ENCODE results near the gene VIPR2. TPM values are rescaled to one million over a fixed set of nuclear protein-coding genes. Genes with fewer than 3 reads are reported as not detected.

VIPR2 gene
- total and polyA plus RNA-seq, 10 donors, result 0.41 to 1.4 (median 0.64) TPM

DNA sequence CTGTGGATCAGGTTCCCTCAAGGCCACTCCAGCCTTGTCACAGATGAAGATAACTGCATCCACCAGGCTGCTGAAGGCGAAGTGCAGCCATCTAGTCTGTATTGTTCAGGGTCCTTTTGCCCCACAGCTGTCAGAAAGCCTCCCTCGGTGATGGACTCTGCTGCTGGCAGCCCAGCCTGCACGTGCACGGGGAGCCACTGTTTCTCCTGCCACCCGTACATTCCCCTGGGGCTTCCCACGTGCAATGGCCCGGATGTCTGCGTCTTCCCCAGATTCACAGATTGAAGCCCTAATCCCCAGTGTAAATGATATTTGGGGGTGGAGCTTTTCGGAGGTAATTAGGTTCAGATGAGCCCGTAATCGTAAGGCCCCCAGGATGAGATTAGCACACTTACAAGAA is 46.6 kb upstream of the VIPR2 start:
- H3K27me3 ChIP-seq (replicated peaks in 1 of 7), result peaks cover 0 to 2% (median 0%) of the 10 kb centered on the region in 7 donors
- H3K9me3 ChIP-seq, result peaks cover 0 to 25% (median 19%) of the 10 kb centered on the region in 8 donors
- TF ChIP-seq POLR2AphosphoS5 (IDR thresholded peaks at IDR 0.05), result no peak
- no peak overlapping the region for H3K27ac ChIP-seq
- 71 to 87% (median 78%) methylated on average over 7 to 11 of the region's 11 CpGs for WGBS, 5 donors
- peaks cover 1 to 13% (median 7%) of the 10 kb centered on the region in 6 donors for H3K4me1 ChIP-seq
- no peak for DNase-seq
- no peaks in the 10 kb centered on the region for H3K36me3 ChIP-seq
- intact Hi-C loops (cut with DNase I; ENCODE audit: low total_unique reads), result no loop called here
- no peak overlapping the region for H3K4me3 ChIP-seq

DNA sequence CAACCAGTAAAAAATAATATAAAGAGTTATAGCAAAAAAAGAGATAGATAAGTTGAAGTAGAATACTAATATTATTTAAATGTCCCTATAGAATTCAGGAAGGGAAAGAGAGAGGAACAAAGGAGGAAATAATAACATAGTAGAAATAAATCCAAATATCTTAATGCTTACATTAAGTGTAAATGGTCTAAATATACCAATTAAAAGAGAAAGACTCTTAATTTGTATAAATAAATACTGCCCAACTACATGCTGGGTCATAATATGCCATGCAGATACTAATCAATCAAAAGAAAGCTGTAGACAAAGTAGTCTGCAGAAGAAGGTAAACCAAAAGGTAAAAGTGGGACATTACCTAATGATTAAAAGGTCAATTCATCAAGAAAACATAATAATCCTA is 43.3 kb upstream of the VIPR2 start:
- H3K27ac ChIP-seq, result no peak overlapping the region
- H3K4me1 ChIP-seq, result no peaks in the 10 kb centered on the region
- no peak overlapping the region for H3K4me3 ChIP-seq
- peaks cover 0 to 34% (median 23%) of the 10 kb centered on the region in 8 donors for H3K9me3 ChIP-seq
- H3K27me3 ChIP-seq (replicated peaks in 1 of 7), result peaks cover 0 to 9% (median 0%) of the 10 kb centered on the region in 7 donors
- intact Hi-C loops (cut with DNase I; ENCODE audit: low total_unique reads), result no loop called here
- DNase-seq, result no peak
- TF ChIP-seq POLR2AphosphoS5 (IDR thresholded peaks at IDR 0.05) (no peak), POLR2A (IDR thresholded peaks at IDR 0.05) (no peak)
- TF ChIP-seq, protein P1, sequence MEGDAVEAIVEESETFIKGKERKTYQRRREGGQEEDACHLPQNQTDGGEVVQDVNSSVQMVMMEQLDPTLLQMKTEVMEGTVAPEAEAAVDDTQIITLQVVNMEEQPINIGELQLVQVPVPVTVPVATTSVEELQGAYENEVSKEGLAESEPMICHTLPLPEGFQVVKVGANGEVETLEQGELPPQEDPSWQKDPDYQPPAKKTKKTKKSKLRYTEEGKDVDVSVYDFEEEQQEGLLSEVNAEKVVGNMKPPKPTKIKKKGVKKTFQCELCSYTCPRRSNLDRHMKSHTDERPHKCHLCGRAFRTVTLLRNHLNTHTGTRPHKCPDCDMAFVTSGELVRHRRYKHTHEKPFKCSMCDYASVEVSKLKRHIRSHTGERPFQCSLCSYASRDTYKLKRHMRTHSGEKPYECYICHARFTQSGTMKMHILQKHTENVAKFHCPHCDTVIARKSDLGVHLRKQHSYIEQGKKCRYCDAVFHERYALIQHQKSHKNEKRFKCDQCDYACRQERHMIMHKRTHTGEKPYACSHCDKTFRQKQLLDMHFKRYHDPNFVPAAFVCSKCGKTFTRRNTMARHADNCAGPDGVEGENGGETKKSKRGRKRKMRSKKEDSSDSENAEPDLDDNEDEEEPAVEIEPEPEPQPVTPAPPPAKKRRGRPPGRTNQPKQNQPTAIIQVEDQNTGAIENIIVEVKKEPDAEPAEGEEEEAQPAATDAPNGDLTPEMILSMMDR (IDR thresholded peaks at IDR 0.05 in 8 of 11, conservative IDR thresholded peaks at IDR 0.05 in 3 of 11), result no peak
- H3K36me3 ChIP-seq, result no peaks in the 10 kb centered on the region

- Histone ChIP-seq H3K27me3 (replicated peaks in 1 of 7) (no peaks in the 10 kb centered on the region), H3K4me3 (no peak overlapping the region), H3K27ac (no peak overlapping the region), H3K36me3 (no peaks in the 10 kb centered on the region), H3K4me1 (no peaks in the 10 kb centered on the region), H3K9me3 (peaks cover 0 to 27% (median 14%) of the 10 kb centered on the region in 8 donors)
- intact Hi-C loops (cut with DNase I; ENCODE audit: low total_unique reads), result no loop called here
- TF ChIP-seq POLR2A (IDR thresholded peaks at IDR 0.05), result no peak
- no peak for TF ChIP-seq POLR2AphosphoS5 (IDR thresholded peaks at IDR 0.05)
- TF ChIP-seq, protein P1 (IDR thresholded peaks at IDR 0.05 in 8 of 11, conservative IDR thresholded peaks at IDR 0.05 in 3 of 11), result no peak
- no peak for DNase-seq
- 85 to 98% (median 93%) methylated on average over 6 of the region's 6 CpGs for WGBS, 5 donors
Measured at GRCh38 chr7:159179241-159179640, 34.6 kb upstream of the VIPR2 start.

DNA sequence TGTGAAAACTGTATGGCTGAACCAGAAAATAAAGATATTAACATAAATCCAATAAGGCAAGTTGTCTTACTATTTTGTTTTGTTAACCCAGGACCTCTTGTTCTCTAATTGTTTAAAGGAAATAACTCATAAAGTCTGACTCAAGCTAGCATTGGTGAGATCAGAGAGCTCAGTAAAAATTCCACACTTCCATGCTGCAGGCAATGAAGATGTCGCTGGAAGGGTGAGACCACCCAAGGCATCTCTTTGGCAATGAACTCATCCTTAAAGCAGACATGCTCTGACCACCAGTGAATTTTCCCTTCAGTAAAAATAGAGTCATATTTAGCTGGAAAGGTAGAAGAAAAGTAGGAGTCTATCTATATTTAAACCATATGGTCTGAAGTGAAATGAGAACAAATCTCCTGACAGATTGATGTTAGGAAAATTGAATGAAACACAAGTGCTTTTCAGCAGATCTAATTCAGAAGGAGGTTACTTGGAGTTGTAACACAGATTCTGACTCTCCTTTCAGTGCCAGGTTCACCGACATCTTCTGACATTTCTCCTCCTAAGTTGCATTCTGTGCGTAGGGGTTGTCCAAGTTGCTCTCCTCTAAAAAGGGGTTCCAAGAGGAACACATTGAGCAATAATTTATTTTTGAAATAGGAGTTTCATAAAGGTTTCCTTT is 32.8 kb upstream of the VIPR2 start:
- H3K27me3 ChIP-seq (replicated peaks in 1 of 7), result no peaks in the 10 kb centered on the region
- H3K36me3 ChIP-seq, result no peaks in the 10 kb centered on the region
- no peak overlapping the region for H3K27ac ChIP-seq
- WGBS, 5 donors, result 74 to 88% (median 81%) methylated on average over 3 of the region's 3 CpGs
- TF ChIP-seq, protein P1 (IDR thresholded peaks at IDR 0.05 in 8 of 11, conservative IDR thresholded peaks at IDR 0.05 in 3 of 11), result no peak
- TF ChIP-seq POLR2A (IDR thresholded peaks at IDR 0.05) (no peak), POLR2AphosphoS5 (IDR thresholded peaks at IDR 0.05) (no peak)
- no peak overlapping the region for H3K4me3 ChIP-seq
- H3K4me1 ChIP-seq, result no peaks in the 10 kb centered on the region
- peaks cover 0 to 35% (median 19%) of the 10 kb centered on the region in 8 donors for H3K9me3 ChIP-seq
- DNase-seq, result no peak
- intact Hi-C loops (cut with DNase I; ENCODE audit: low total_unique reads), result no loop called here
